ENCODE results near the gene XYLT2.
"Not testable (repeated sequence)": the region's sequence is repeated elsewhere in the genome, so short reads cannot be mapped to it uniquely, and the experiment has no call there.

The XYLT2 gene

GRCh38 chr17:50322271-50322670 lies 23.7 kb upstream of the XYLT2 start:
- DNase-seq: no peak

GRCh38 chr17:50323060-50323459 lies 22.9 kb upstream of the XYLT2 start:
- DNase-seq: no peak

- DNase-seq: no peak
These were observed 20.0 kb upstream of the XYLT2 start for GRCh38 chr17:50325906-50326305.

GRCh38 chr17:50326831-50327364 lies 19.0 kb upstream of the XYLT2 start:
- DNase-seq: no peak

GRCh38 chr17:50328363-50329325 lies 17.3 kb upstream of the XYLT2 start:
- no peak for DNase-seq

GRCh38 chr17:50329716-50330115 lies 16.2 kb upstream of the XYLT2 start:
- no peak for DNase-seq

- no peak for DNase-seq
These were observed 15.7 kb upstream of the XYLT2 start for GRCh38 chr17:50330151-50330775.

GRCh38 chr17:50331085-50331791 lies 14.7 kb upstream of the XYLT2 start:
- DNase-seq: no peak

- DNase-seq: no peak
These were observed 13.7 kb upstream of the XYLT2 start for GRCh38 chr17:50332196-50332595.

GRCh38 chr17:50333291-50334057 lies 12.5 kb upstream of the XYLT2 start:
- not testable (repeated sequence) for DNase-seq

GRCh38 chr17:50337956-50338355 lies 8.0 kb upstream of the XYLT2 start:
- DNase-seq: no peak

GRCh38 chr17:50338645-50339044 lies 7.3 kb upstream of the XYLT2 start:
- DNase-seq: no peak

- DNase-seq: no peak
These were observed 6.5 kb upstream of the XYLT2 start for GRCh38 chr17:50339381-50339780.

- no peak for DNase-seq
These were observed 1.1 kb upstream of the XYLT2 start for GRCh38 chr17:50344731-50345365.

GRCh38 chr17:50346313-50347116 lies 589 bp downstream of the XYLT2 start:
- DNase-seq: peak in 1 of 2 donors; percentile 4

- DNase-seq: no peak
These were observed 1.4 kb downstream of the XYLT2 start for GRCh38 chr17:50347117-50347893.

GRCh38 chr17:50347894-50348291 lies 2.0 kb downstream of the XYLT2 start:
- DNase-seq: no peak

- no peak for DNase-seq
These were observed 2.8 kb downstream of the XYLT2 start for GRCh38 chr17:50348522-50349242.

GRCh38 chr17:50349243-50349600 lies 3.3 kb downstream of the XYLT2 start:
- DNase-seq: no peak

GRCh38 chr17:50350733-50351132 lies 4.8 kb downstream of the XYLT2 start:
- DNase-seq: no peak
